Osteoblast (primary cell): ENCODE data around the gene PGBD5. TPM values are rescaled to one million over a fixed set of nuclear protein-coding genes. Genes with fewer than 3 reads are reported as not detected.

Experiments used
- DNase-seq: peaks from one replicate; pipeline ENCODE4 v3.0.0; 2011; ENCODE audit warnings: low spot score, mixed read lengths; ENCODE audit not compliant: insufficient read length; ENCODE audit errors: missing footprints
- H2AFZ ChIP-seq: 2 replicates; pipeline ENCODE4 v1.6.0; 2011; ENCODE audit warnings: mild to moderate bottlenecking, low read length
- H3K27ac ChIP-seq: 2 replicates; pipeline ENCODE4 v1.5.1; 2011; ENCODE audit warnings: mild to moderate bottlenecking, low read depth, low read length, moderate library complexity
- H3K27me3 ChIP-seq: 2 replicates; pipeline ENCODE4 v1.6.0; 2012; ENCODE audit warnings: mild to moderate bottlenecking, control low read depth, inconsistent platforms, low read length, moderate library complexity; ENCODE audit not compliant: insufficient read depth
- H3K36me3 ChIP-seq: 2 replicates; pipeline ENCODE4 v1.5.1; 2011; ENCODE audit warnings: mild to moderate bottlenecking, low read length, control low read depth, moderate library complexity; ENCODE audit not compliant: insufficient read depth
- H3K4me1 ChIP-seq: 2 replicates; pipeline ENCODE4 v1.5.1; 2011; ENCODE audit warnings: mild to moderate bottlenecking, low read length, control low read depth, moderate library complexity; ENCODE audit not compliant: insufficient read depth
- H3K4me2 ChIP-seq: 2 replicates; pipeline ENCODE4 v1.6.0; 2011; ENCODE audit warnings: mild to moderate bottlenecking, low read length; ENCODE audit not compliant: insufficient read depth
- H3K4me3 ChIP-seq: fragments of 200-600 bp; sonication (generic); 3 replicates; pipeline ENCODE4 v1.5.1; 2012; ENCODE audit warnings: mild to moderate bottlenecking, low read length, inconsistent platforms; ENCODE audit not compliant: insufficient read depth
- H3K79me2 ChIP-seq: 2 replicates; pipeline ENCODE4 v1.6.0; 2012; ENCODE audit warnings: mild to moderate bottlenecking, low read length, control low read depth, inconsistent platforms; ENCODE audit not compliant: insufficient read depth
- H3K9me3 ChIP-seq: 2 replicates; pipeline ENCODE4 v1.5.1; 2011; ENCODE audit warnings: low read depth, low read length, control low read depth
- H4K20me1 ChIP-seq: 2 replicates; pipeline ENCODE4 v1.6.0; 2012; ENCODE audit warnings: mild to moderate bottlenecking, low read length, control low read depth; ENCODE audit not compliant: insufficient read depth
- CTCF ChIP-seq: IDR thresholded peaks from 2 replicates; pipeline ENCODE4 v1.5.1; 2011; ENCODE audit warnings: mild to moderate bottlenecking, low read depth, low read length, moderate library complexity; ENCODE audit errors: extremely low read depth
- total RNA-seq: library from RNA; depleted of rRNA; stranded (reverse); fragments of >200 nt; gene quantifications from 2 replicates; pipeline ENCODE4 v1.2.3, GENCODE V29; 2012

Gene PGBD5
- total RNA-seq, 1 donor = under 0.01 TPM

- Histone ChIP-seq H3K27me3 (no peaks in the 10 kb centered on the region), H4K20me1 (no peaks in the 10 kb centered on the region), H3K4me2 (no peak overlapping the region), H3K36me3 (no peaks in the 10 kb centered on the region), H3K27ac (no peak overlapping the region), H3K79me2 (no peaks in the 10 kb centered on the region), H2AFZ (no peak overlapping the region), H3K4me1 (no peaks in the 10 kb centered on the region), H3K4me3 (no peak overlapping the region), H3K9me3 (no peaks in the 10 kb centered on the region)
- no peak for TF ChIP-seq CTCF
- no peak for DNase-seq
These were observed 15.3 kb upstream of the PGBD5 start for GRCh38 chr1:230441183-230442029.

- Histone ChIP-seq H3K27me3 (no peaks in the 10 kb centered on the region), H4K20me1 (no peaks in the 10 kb centered on the region), H3K79me2 (no peaks in the 10 kb centered on the region), H3K9me3 (no peaks in the 10 kb centered on the region), H3K4me1 (no peaks in the 10 kb centered on the region), H3K36me3 (no peaks in the 10 kb centered on the region), H3K4me3 (no peak overlapping the region), H2AFZ (no peak overlapping the region), H3K27ac (no peak overlapping the region), H3K4me2 (no peak overlapping the region)
- no peak for DNase-seq
- no peak for TF ChIP-seq CTCF
These were observed 9.0 kb upstream of the PGBD5 start for GRCh38 chr1:230435108-230435507.

GRCh38 chr1:230431527-230431926 is 5.4 kb upstream of the PGBD5 start:
- Histone ChIP-seq H3K27ac (no peak overlapping the region), H3K9me3 (no peaks in the 10 kb centered on the region), H3K36me3 (no peaks in the 10 kb centered on the region), H3K4me3 (no peak overlapping the region), H3K79me2 (no peaks in the 10 kb centered on the region), H3K4me2 (no peak overlapping the region), H3K27me3 (peaks cover 3% of the 10 kb centered on the region), H4K20me1 (peaks cover 2% of the 10 kb centered on the region), H3K4me1 (no peaks in the 10 kb centered on the region), H2AFZ (no peak overlapping the region)
- DNase-seq = no peak
- no peak for TF ChIP-seq CTCF

- no peaks in the 10 kb centered on the region for H3K36me3 ChIP-seq
- no peaks in the 10 kb centered on the region for H3K9me3 ChIP-seq
- no peaks in the 10 kb centered on the region for H3K79me2 ChIP-seq
- H3K27ac ChIP-seq = no peak overlapping the region
- peaks cover 3% of the 10 kb centered on the region for H3K27me3 ChIP-seq
- peaks cover 2% of the 10 kb centered on the region for H4K20me1 ChIP-seq
- H3K4me3 ChIP-seq = no peak overlapping the region
- no peak for TF ChIP-seq CTCF
- H3K4me1 ChIP-seq = no peaks in the 10 kb centered on the region
- no peak overlapping the region for H2AFZ ChIP-seq
- no peak overlapping the region for H3K4me2 ChIP-seq
- DNase-seq = no peak
These were observed 4.4 kb upstream of the PGBD5 start for GRCh38 chr1:230430499-230430898.
